SK-N-SH treated with all-trans-retinoic acid at 6 μM for 48 hours (cell line): ENCODE measurements around the gene SNAPC2.

ENCODE experiments used
- CSDC2 ChIP-seq: fragments of 250-450 bp; sonication (Bioruptor Pico); IDR thresholded peaks from 2 replicates; pipeline ENCODE4 v1.5.0; 2020; ENCODE audit warnings: mild to moderate bottlenecking, moderate library complexity
- PPARA ChIP-seq: fragments of 250-450 bp; sonication (Bioruptor Pico); IDR thresholded peaks from 2 replicates; pipeline ENCODE4 v1.5.0; 2020; ENCODE audit warnings: mild to moderate bottlenecking, borderline replicate concordance
- RARB ChIP-seq: fragments of 250-450 bp; sonication (Bioruptor Pico); IDR thresholded peaks from 2 replicates; pipeline ENCODE4 v1.8.0; 2021; ENCODE audit warnings: mild to moderate bottlenecking, moderate library complexity
- ZFP3 ChIP-seq: fragments of 250-450 bp; sonication (Bioruptor Pico); IDR thresholded peaks from 2 replicates; pipeline ENCODE4 v1.5.0; 2020; ENCODE audit warnings: mild to moderate bottlenecking, moderate library complexity
- ZNF565 ChIP-seq: fragments of 450-650 bp; formaldehyde crosslinking; conservative IDR thresholded peaks from 2 replicates; pipeline ENCODE4 v1.5.0; 2020; ENCODE audit warnings: low read depth, mild to moderate bottlenecking, moderate library complexity
- ZNF70 ChIP-seq: fragments of 450-650 bp; formaldehyde crosslinking; IDR thresholded peaks from 2 replicates; pipeline ENCODE4 v1.5.0; 2020; ENCODE audit warnings: mild to moderate bottlenecking, moderate library complexity
- TF ChIP-seq, protein P1 (sequence below): fragments of 250-450 bp; sonication (Bioruptor Pico); IDR thresholded peaks from 2 replicates; pipeline ENCODE4 v1.5.0; 2020; ENCODE audit warnings: mild to moderate bottlenecking, moderate library complexity
- TF ChIP-seq, protein P2 (sequence below): fragments of 250-450 bp; sonication (Bioruptor Pico); IDR thresholded peaks from 2 replicates; pipeline ENCODE4 v1.8.0; 2021; ENCODE audit warnings: low read depth, mild to moderate bottlenecking, moderate library complexity, borderline replicate concordance
- TF ChIP-seq, protein P3 (sequence below): fragments of 250-450 bp; sonication (Bioruptor Pico); IDR thresholded peaks from 2 replicates; pipeline ENCODE4 v1.8.0; 2020; ENCODE audit warnings: mild to moderate bottlenecking, moderate library complexity, borderline replicate concordance
- TF ChIP-seq, protein P4 (sequence below): fragments of 250-450 bp; sonication (Bioruptor Pico); IDR thresholded peaks from 2 replicates; pipeline ENCODE4 v1.5.1; 2021; ENCODE audit warnings: mild to moderate bottlenecking, moderate library complexity

DNA sequence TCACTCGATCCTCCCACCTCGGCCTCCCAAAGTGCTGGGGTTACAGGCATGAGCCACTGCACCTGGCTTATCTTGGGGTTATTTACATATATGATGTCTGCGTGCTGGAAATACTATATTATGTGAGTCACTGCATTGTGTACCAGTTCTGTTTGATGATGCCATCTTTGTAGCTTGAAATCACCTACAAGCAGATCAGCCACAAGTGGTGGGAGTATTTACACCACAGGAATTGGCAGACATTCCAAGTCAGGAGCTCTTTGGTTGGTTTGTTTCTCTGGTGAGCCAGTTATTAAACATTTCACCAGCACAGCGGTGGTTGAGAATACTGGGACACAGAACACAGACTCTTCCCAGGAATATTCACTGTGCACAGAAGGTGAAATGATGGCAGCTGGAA lies 27.8 kb downstream of the SNAPC2 start:
- TF ChIP-seq, protein P1, sequence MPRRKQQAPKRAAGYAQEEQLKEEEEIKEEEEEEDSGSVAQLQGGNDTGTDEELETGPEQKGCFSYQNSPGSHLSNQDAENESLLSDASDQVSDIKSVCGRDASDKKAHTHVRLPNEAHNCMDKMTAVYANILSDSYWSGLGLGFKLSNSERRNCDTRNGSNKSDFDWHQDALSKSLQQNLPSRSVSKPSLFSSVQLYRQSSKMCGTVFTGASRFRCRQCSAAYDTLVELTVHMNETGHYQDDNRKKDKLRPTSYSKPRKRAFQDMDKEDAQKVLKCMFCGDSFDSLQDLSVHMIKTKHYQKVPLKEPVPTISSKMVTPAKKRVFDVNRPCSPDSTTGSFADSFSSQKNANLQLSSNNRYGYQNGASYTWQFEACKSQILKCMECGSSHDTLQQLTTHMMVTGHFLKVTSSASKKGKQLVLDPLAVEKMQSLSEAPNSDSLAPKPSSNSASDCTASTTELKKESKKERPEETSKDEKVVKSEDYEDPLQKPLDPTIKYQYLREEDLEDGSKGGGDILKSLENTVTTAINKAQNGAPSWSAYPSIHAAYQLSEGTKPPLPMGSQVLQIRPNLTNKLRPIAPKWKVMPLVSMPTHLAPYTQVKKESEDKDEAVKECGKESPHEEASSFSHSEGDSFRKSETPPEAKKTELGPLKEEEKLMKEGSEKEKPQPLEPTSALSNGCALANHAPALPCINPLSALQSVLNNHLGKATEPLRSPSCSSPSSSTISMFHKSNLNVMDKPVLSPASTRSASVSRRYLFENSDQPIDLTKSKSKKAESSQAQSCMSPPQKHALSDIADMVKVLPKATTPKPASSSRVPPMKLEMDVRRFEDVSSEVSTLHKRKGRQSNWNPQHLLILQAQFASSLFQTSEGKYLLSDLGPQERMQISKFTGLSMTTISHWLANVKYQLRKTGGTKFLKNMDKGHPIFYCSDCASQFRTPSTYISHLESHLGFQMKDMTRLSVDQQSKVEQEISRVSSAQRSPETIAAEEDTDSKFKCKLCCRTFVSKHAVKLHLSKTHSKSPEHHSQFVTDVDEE (CRISPR knock-in tag) = no peak
- TF ChIP-seq ZFP3 (CRISPR knock-in tag) = no peak
- TF ChIP-seq RARB (CRISPR knock-in tag) = no peak
- no peak for TF ChIP-seq CSDC2 (CRISPR knock-in tag)
- TF ChIP-seq, protein P2, sequence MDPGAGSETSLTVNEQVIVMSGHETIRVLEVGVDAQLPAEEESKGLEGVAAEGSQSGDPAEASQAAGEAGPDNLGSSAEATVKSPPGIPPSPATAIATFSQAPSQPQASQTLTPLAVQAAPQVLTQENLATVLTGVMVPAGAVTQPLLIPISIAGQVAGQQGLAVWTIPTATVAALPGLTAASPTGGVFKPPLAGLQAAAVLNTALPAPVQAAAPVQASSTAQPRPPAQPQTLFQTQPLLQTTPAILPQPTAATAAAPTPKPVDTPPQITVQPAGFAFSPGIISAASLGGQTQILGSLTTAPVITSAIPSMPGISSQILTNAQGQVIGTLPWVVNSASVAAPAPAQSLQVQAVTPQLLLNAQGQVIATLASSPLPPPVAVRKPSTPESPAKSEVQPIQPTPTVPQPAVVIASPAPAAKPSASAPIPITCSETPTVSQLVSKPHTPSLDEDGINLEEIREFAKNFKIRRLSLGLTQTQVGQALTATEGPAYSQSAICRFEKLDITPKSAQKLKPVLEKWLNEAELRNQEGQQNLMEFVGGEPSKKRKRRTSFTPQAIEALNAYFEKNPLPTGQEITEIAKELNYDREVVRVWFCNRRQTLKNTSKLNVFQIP (CRISPR knock-in tag) = no peak
- TF ChIP-seq ZNF565 (CRISPR knock-in tag) = no peak
- TF ChIP-seq, protein P3, sequence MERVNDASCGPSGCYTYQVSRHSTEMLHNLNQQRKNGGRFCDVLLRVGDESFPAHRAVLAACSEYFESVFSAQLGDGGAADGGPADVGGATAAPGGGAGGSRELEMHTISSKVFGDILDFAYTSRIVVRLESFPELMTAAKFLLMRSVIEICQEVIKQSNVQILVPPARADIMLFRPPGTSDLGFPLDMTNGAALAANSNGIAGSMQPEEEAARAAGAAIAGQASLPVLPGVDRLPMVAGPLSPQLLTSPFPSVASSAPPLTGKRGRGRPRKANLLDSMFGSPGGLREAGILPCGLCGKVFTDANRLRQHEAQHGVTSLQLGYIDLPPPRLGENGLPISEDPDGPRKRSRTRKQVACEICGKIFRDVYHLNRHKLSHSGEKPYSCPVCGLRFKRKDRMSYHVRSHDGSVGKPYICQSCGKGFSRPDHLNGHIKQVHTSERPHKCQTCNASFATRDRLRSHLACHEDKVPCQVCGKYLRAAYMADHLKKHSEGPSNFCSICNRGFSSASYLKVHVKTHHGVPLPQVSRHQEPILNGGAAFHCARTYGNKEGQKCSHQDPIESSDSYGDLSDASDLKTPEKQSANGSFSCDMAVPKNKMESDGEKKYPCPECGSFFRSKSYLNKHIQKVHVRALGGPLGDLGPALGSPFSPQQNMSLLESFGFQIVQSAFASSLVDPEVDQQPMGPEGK = no peak
- no peak for TF ChIP-seq ZNF70 (CRISPR knock-in tag)
- no peak for TF ChIP-seq PPARA (CRISPR knock-in tag)
- TF ChIP-seq, protein P4, sequence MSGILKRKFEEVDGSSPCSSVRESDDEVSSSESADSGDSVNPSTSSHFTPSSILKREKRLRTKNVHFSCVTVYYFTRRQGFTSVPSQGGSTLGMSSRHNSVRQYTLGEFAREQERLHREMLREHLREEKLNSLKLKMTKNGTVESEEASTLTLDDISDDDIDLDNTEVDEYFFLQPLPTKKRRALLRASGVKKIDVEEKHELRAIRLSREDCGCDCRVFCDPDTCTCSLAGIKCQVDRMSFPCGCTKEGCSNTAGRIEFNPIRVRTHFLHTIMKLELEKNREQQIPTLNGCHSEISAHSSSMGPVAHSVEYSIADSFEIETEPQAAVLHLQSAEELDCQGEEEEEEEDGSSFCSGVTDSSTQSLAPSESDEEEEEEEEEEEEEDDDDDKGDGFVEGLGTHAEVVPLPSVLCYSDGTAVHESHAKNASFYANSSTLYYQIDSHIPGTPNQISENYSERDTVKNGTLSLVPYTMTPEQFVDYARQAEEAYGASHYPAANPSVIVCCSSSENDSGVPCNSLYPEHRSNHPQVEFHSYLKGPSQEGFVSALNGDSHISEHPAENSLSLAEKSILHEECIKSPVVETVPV (CRISPR knock-in tag) = no peak
